ENCODE results near the gene PALM3. TPM values are rescaled to one million over a fixed set of nuclear protein-coding genes. Genes with fewer than 3 reads are reported as not detected.
"Not testable (repeated sequence)": the region's sequence is repeated elsewhere in the genome, so short reads cannot be mapped to it uniquely, and the experiment has no call there.

The PALM3 gene
- total and polyA plus RNA-seq, 10 of the 15 experiments (the other 5 are each of a cell fraction or from before 2014, with no cell fraction given) = 0.07 TPM; not detected in 9

- Histone ChIP-seq H2AFZ (ENCODE audit: control insufficient read depth, low read depth, low read length) (no peak overlapping the region), H3K4me2 (ENCODE audit: control insufficient read depth, insufficient read depth) (no peak overlapping the region), H3K36me3 (ENCODE audit: control insufficient read depth in 2 of 2, insufficient read depth in 2 of 2, low read length in 1 of 2) (peaks cover 3 to 6% of the 10 kb centered on the region in 2 experiments; a peak in 2 of 4 replicates), H3K4me1 (ENCODE audit: control insufficient read depth, insufficient read depth, low read length) (peaks cover 6% of the 10 kb centered on the region), H3K9me3 (replicated peaks; ENCODE audit: control insufficient read depth, insufficient read depth, low read length) (no peaks in the 10 kb centered on the region), H3K4me3 (no peak overlapping the region), H4K20me1 (ENCODE audit: control insufficient read depth, insufficient read depth) (no peaks in the 10 kb centered on the region), H3K9ac (ENCODE audit: control insufficient read depth, insufficient read depth, low read length) (no peak overlapping the region), H3K27ac (ENCODE audit: control insufficient read depth, insufficient read depth) (no peak overlapping the region), H3K27me3 (replicated peaks in 1 of 2; ENCODE audit: control insufficient read depth in 2 of 2, insufficient read depth in 2 of 2, low read length in 1 of 2) (no peaks in the 10 kb centered on the region), H3K79me2 (ENCODE audit: control insufficient read depth, insufficient read depth, low read length) (peaks cover 10% of the 10 kb centered on the region)
- SMC1A ChIA-PET (ENCODE audit: uncharacterized antibody, unreplicated experiment) = no interaction called here
- CTCF ChIA-PET = interaction anchor here (0.9 to 1.8 kb wide), 4 partner anchors 12 to 757 kb away, joined by 3 to 6 read pairs (median 3); no protein-coding TSS in a partner anchor
- ATAC-seq (no peak), DNase-seq (ENCODE audit: low read depth, low spot score) (no peak), FAIRE-seq (no peak)
- intact Hi-C loops (cut with micrococcal nuclease; ENCODE audit: unreplicated experiment) (loop anchor here (10.0 kb wide), 1 partner anchor 51 kb away; no protein-coding TSS in a partner anchor), in situ Hi-C loops (cut with MboI) (no loop called here)
- no TSS peak for BruUV-seq (replicated peaks)
- no peak for TF ChIP-seq CBFB (IDR thresholded peaks at IDR 0.05; ENCODE audit: low read depth)
- no peak for TF ChIP-seq RB1 (IDR thresholded peaks at IDR 0.05; ENCODE audit: borderline replicate concordance)
- TF ChIP-seq RUNX3 (IDR thresholded peaks at IDR 0.05; ENCODE audit: low read length) = no peak
- TF ChIP-seq BCL3 (IDR thresholded peaks at IDR 0.05; ENCODE audit: borderline replicate concordance, insufficient read depth, low read depth, low read length, poor library complexity, severe bottlenecking) = no peak
- no peak for TF ChIP-seq PAX8 (IDR thresholded peaks at IDR 0.05)
- TF ChIP-seq SP1 (IDR thresholded peaks at IDR 0.05; ENCODE audit: low read depth, low read length) = no peak
- no peak for TF ChIP-seq USF2 (IDR thresholded peaks at IDR 0.05; ENCODE audit: borderline replicate concordance, low read depth, low read length)
- TF ChIP-seq POLR2AphosphoS2 (IDR thresholded peaks at IDR 0.05; ENCODE audit: low read depth, low read length) = no peak
- no peak for TF ChIP-seq SREBF1 (IDR thresholded peaks at IDR 0.05; ENCODE audit: low read length)
- TF ChIP-seq ELK1 (IDR thresholded peaks at IDR 0.05; ENCODE audit: low read depth, low read length) = no peak
- no peak for TF ChIP-seq IRF4 (IDR thresholded peaks at IDR 0.05; ENCODE audit: low read depth, low read length)
- TF ChIP-seq EZH2 (IDR thresholded peaks at IDR 0.05; ENCODE audit: borderline replicate concordance, control insufficient read depth, low read depth, low read length) = no peak
- no peak for TF ChIP-seq SPI1 (IDR thresholded peaks at IDR 0.05; ENCODE audit: borderline replicate concordance, insufficient read depth, low read depth, low read length)
- 98% methylated on average over 4 of the region's 7 CpGs for WGBS (ENCODE audit: insufficient coverage, insufficient replicate concordance, low lambda C conversion rate, missing lambda C conversion rate)
- RAD21 ChIA-PET (ENCODE audit: unreplicated experiment) = interaction anchor here (1.2 kb wide), 1 partner anchor 23 kb away, joined by 5 read pairs; no protein-coding TSS in a partner anchor
- POLR2A ChIA-PET = interaction anchor here (0.7 kb wide), 2 partner anchors 42 to 382 kb away, joined by 3 read pairs; no protein-coding TSS in a partner anchor
Observed at GRCh38 chr19:14035706-14036105, 26.2 kb downstream of the PALM3 start.

- in situ Hi-C loops (cut with MboI); H4K20me1 ChIP-seq (ENCODE audit: control insufficient read depth, insufficient read depth); H2AFZ ChIP-seq (ENCODE audit: control insufficient read depth, low read depth, low read length); H3K9me3 ChIP-seq (replicated peaks; ENCODE audit: control insufficient read depth, insufficient read depth, low read length); ATAC-seq; H3K9ac ChIP-seq (ENCODE audit: control insufficient read depth, insufficient read depth, low read length); H3K79me2 ChIP-seq (ENCODE audit: control insufficient read depth, insufficient read depth, low read length); H3K27me3 ChIP-seq (replicated peaks in 1 of 2; ENCODE audit: control insufficient read depth in 2 of 2, insufficient read depth in 2 of 2, low read length in 1 of 2); H3K36me3 ChIP-seq (ENCODE audit: control insufficient read depth in 2 of 2, insufficient read depth in 2 of 2, low read length in 1 of 2); SMC1A ChIA-PET (ENCODE audit: uncharacterized antibody, unreplicated experiment); H3K4me1 ChIP-seq (ENCODE audit: control insufficient read depth, insufficient read depth, low read length); H3K27ac ChIP-seq (ENCODE audit: control insufficient read depth, insufficient read depth); BruUV-seq (replicated peaks); DNase-seq (ENCODE audit: low read depth, low spot score); H3K4me3 ChIP-seq; FAIRE-seq; H3K4me2 ChIP-seq (ENCODE audit: control insufficient read depth, insufficient read depth): not testable (repeated sequence)
- WGBS (ENCODE audit: insufficient coverage, insufficient replicate concordance, low lambda C conversion rate, missing lambda C conversion rate) = 99% methylated on average over 12 of the region's 12 CpGs
- intact Hi-C loops (cut with micrococcal nuclease; ENCODE audit: unreplicated experiment) = loop anchor here (10.0 kb wide), 1 partner anchor 50 kb away; no protein-coding TSS in a partner anchor
- ChIA-PET POLR2A (interaction anchor here (0.6 kb wide), 2 partner anchors 163 to 261 kb away, joined by 3 to 5 read pairs; partner anchors contain the start of gene C19orf53), CTCF (interaction anchor here (1.2 to 1.8 kb wide), 2 partner anchors 13 to 156 kb away, joined by 3 to 6 read pairs; no protein-coding TSS in a partner anchor), RAD21 (ENCODE audit: unreplicated experiment) (interaction anchor here (1.2 kb wide), 1 partner anchor 24 kb away, joined by 5 read pairs; no protein-coding TSS in a partner anchor)
Observed at GRCh38 chr19:14035159-14035558, 26.7 kb downstream of the PALM3 start.

All from GM12878 (cell line).